ENCODE data around the gene TMSB15B. TPM values are rescaled to one million over a fixed set of nuclear protein-coding genes. Genes with fewer than 3 reads are reported as not detected.
"Not testable (repeated sequence)": the region's sequence is repeated elsewhere in the genome, so short reads cannot be mapped to it uniquely, and the experiment has no call there.

The TMSB15B gene
- total RNA-seq, 2 experiments from 2014 or later: 5.8 to 7.5 TPM

- CTCF ChIA-PET, POLR2A ChIA-PET: not testable (repeated sequence)
These were observed 53.1 kb downstream of the TMSB15B start for GRCh38 chrX:104015576-104015975.

Other genes with a start within 250 kb of the TMSB15B start
- not detected for gene PLP1, start 185.8 kb upstream of the TMSB15B start, total RNA-seq
- under 1 TPM; 0.40 to 0.51 TPM for gene RAB9B, start 130.4 kb upstream of the TMSB15B start, total RNA-seq
- gene H2BW1, start 51.1 kb downstream of the TMSB15B start, total RNA-seq: not detected
- gene H2BW2, start 77.3 kb downstream of the TMSB15B start, total RNA-seq: under 1 TPM in 1 of 2 experiments, not detected in 1; 0.08 TPM
- gene TMSB15C, start 113.6 kb downstream of the TMSB15B start, total RNA-seq: 1 to 10 TPM; 2.7 to 3.2 TPM
- gene ZCCHC18, start 149.9 kb downstream of the TMSB15B start, total RNA-seq: 1 to 10 TPM; 3.6 to 5.1 TPM
- gene SLC25A53, start 194.4 kb downstream of the TMSB15B start, total RNA-seq: 1 to 10 TPM; 5.7 to 7.7 TPM
- gene FAM199X, start 203.8 kb downstream of the TMSB15B start, total RNA-seq: 10 to 100 TPM in 1 of 2 experiments, 1 to 10 TPM in 1; 9.4 to 10.0 TPM

All from activated CD8-positive, alpha-beta memory T cell treated with anti-CD3 and anti-CD28 coated beads for 36 hours (primary cell).